Endothelial cell of umbilical vein (primary cell): ENCODE results near the gene SIPA1L3. TPM values are rescaled to one million over a fixed set of nuclear protein-coding genes. Genes with fewer than 3 reads are reported as not detected.

Experiments
- BruUV-seq: library from RNA; stranded (reverse); fragments of 400-500 nt; replicated peaks from 2 replicates; lab custom pipeline; 2021; lab: Mats Ljungman, UMichigan
- CTCF ChIA-PET: fragments of 300-600, 350-600 bp; sonication (Branson Sonifier 250); formaldehyde crosslinking; loops from one replicate; lab custom pipeline; 2021; ENCODE audit warnings: antibody characterized with exemption, inconsistent platforms; lab: Charles Lee
- POLR2A ChIA-PET: fragments of 300-600, 350-600 bp; sonication (Branson Sonifier 250); formaldehyde crosslinking; loops from one replicate; lab custom pipeline; 2021; ENCODE audit warnings: antibody characterized with exemption, inconsistent platforms; lab: Charles Lee
- DNase-seq: peaks from one replicate; pipeline ENCODE4 v3.0.0-alpha.2; 2011; ENCODE audit warnings: low read depth, low spot score
- FAIRE-seq: peaks from 2 replicates; lab custom pipeline; 2011; peaks lifted over from hg19 to GRCh38; lab: Jason Lieb, UNC
- H2AFZ ChIP-seq: 2 replicates; pipeline ENCODE4 v1.6.0; 2012; ENCODE audit warnings: low read depth, low read length, control low read depth, inconsistent platforms
- H3K27ac ChIP-seq: 2 replicates; pipeline ENCODE4 v1.5.1; 2011; ENCODE audit warnings: low read depth, mild to moderate bottlenecking, control low read depth, low read length, moderate library complexity; ENCODE audit not compliant: insufficient read depth
- H3K27me3 ChIP-seq, 2 experiments: 2 replicates each; pipeline versions ENCODE4 v1.6.0 to v1.6.1; 2011; ENCODE audit warnings: low read length in 2 of 2, mixed read lengths in 1 of 2; ENCODE audit not compliant: control insufficient read depth in 2 of 2, insufficient read depth in 2 of 2
- H3K36me3 ChIP-seq, 2 experiments: 2 replicates in 1 of 2; 3 replicates in 1 of 2; pipeline ENCODE4 v1.5.1; 2011; ENCODE audit warnings: low read length in 2 of 2, mild to moderate bottlenecking in 1 of 2, moderate library complexity in 1 of 2; ENCODE audit not compliant: control insufficient read depth in 2 of 2, insufficient read depth in 2 of 2; ENCODE audit errors: extremely low read depth in 1 of 2
- H3K4me1 ChIP-seq: 3 replicates; pipeline ENCODE4 v1.5.1; 2011; ENCODE audit warnings: mild to moderate bottlenecking, low read length; ENCODE audit not compliant: control insufficient read depth, insufficient read depth; ENCODE audit errors: extremely low read depth
- H3K4me2 ChIP-seq: 2 replicates; pipeline ENCODE4 v1.6.1; 2011; ENCODE audit warnings: low read length, control low read depth, mixed read lengths; ENCODE audit not compliant: insufficient read depth
- H3K4me3 ChIP-seq, 3 experiments: fragments of 200-600 bp in 1 of 3; sonication (generic), shearing (Covaris generic) in 1 of 3; replicated peaks in 1 of 3; 2 replicates each; pipeline ENCODE4 v1.5.1; 2011 to 2016; ENCODE audit warnings: control low read depth in 3 of 3, low read length in 3 of 3, mild to moderate bottlenecking in 2 of 3, inconsistent platforms in 1 of 3, low read depth in 1 of 3, moderate library complexity in 1 of 3; ENCODE audit not compliant: insufficient read depth in 1 of 3
- H3K79me2 ChIP-seq: 2 replicates; pipeline ENCODE4 v1.6.0; 2012; ENCODE audit warnings: low read length, inconsistent platforms; ENCODE audit not compliant: control insufficient read depth, insufficient read depth
- H3K9ac ChIP-seq: replicated peaks from 2 replicates; pipeline ENCODE3; 2011; ENCODE audit warnings: low read length, control low read depth; ENCODE audit not compliant: insufficient read depth; ENCODE audit errors: extremely low read depth
- H3K9me1 ChIP-seq: replicated peaks from 3 replicates; pipeline ENCODE4 v1.6.0; 2011; ENCODE audit warnings: mild to moderate bottlenecking, low read length; ENCODE audit not compliant: control insufficient read depth, insufficient read depth; ENCODE audit errors: extremely low read depth
- H3K9me3 ChIP-seq: replicated peaks from 2 replicates; pipeline ENCODE4 v1.5.1; 2012; ENCODE audit warnings: low read length, inconsistent platforms; ENCODE audit not compliant: control insufficient read depth, insufficient read depth
- H4K20me1 ChIP-seq: replicated peaks from 2 replicates; pipeline ENCODE3; 2011; ENCODE audit warnings: mild to moderate bottlenecking, low read length; ENCODE audit not compliant: control insufficient read depth, insufficient read depth; ENCODE audit errors: extremely low read depth
- CTCF ChIP-seq, 2 donors: IDR thresholded peaks; 1 replicate in 1 of 2; 2 replicates in 1 of 2; pipeline ENCODE4 v1.5.1; 2011; ENCODE audit warnings: low read length in 2 of 2, mild to moderate bottlenecking in 2 of 2, moderate library complexity in 2 of 2, control low read depth in 1 of 2, inconsistent platforms in 1 of 2, low read depth in 1 of 2; ENCODE audit not compliant: insufficient read depth in 1 of 2; ENCODE audit errors: extremely low read depth in 1 of 2
- EZH2 ChIP-seq: IDR thresholded peaks from 2 replicates; pipeline ENCODE4 v1.6.1; 2012; ENCODE audit warnings: borderline replicate concordance, low read depth, mild to moderate bottlenecking, moderate library complexity, low read length, inconsistent platforms; ENCODE audit not compliant: severe bottlenecking
- FOS ChIP-seq: IDR thresholded peaks from 2 replicates; pipeline ENCODE4 v1.6.1; 2011; ENCODE audit warnings: mild to moderate bottlenecking, low read length, moderate library complexity, borderline replicate concordance; ENCODE audit not compliant: insufficient read depth
- GATA2 ChIP-seq: IDR thresholded peaks from 2 replicates; pipeline ENCODE4 v1.7.0; 2011; ENCODE audit warnings: low read depth, mild to moderate bottlenecking, moderate library complexity, mixed read lengths, low read length; ENCODE audit not compliant: insufficient read length, insufficient read depth
- JUN ChIP-seq: IDR thresholded peaks from 2 replicates; pipeline ENCODE4 v1.6.1; 2011; ENCODE audit warnings: borderline replicate concordance, low read depth; ENCODE audit not compliant: insufficient read length, insufficient read depth
- MYC ChIP-seq: IDR thresholded peaks from one replicate; pipeline ENCODE4 v1.6.1; 2011; ENCODE audit warnings: mild to moderate bottlenecking, low read depth, low read length
- POLR2A ChIP-seq: IDR thresholded peaks from 2 replicates; pipeline ENCODE4 v1.6.1; 2012; ENCODE audit warnings: low read depth, mild to moderate bottlenecking, control low read depth, low read length
- POLR2AphosphoS5 ChIP-seq: IDR thresholded peaks from 2 replicates; pipeline ENCODE4 v1.6.1; 2012; ENCODE audit warnings: low read depth, mild to moderate bottlenecking, control low read depth, low read length, moderate library complexity; ENCODE audit not compliant: insufficient read depth
- dilution Hi-C: fragments of 300-500 bp; cut with MboI; formaldehyde crosslinking; loops from one replicate; pipeline ENCODE4 v1.15.0; 2019; ENCODE audit warnings: low sequenced_read_pairs; ENCODE audit not compliant: extremely low pct_ligation_motif_present
- intact Hi-C: fragments of 100-400 bp; cut with micrococcal nuclease; formaldehyde crosslinking; loops from one replicate; pipeline ENCODE4 v1.10.0; 2022
- polyA plus RNA-seq, 4 experiments: library from polyadenylated mRNA; depleted of rRNA in 3 of 4; stranded (reverse) in 3 of 4; unstranded in 1 of 4; fragments of >200 nt; gene quantifications; 2 replicates each; pipeline versions ENCODE4 v1.2.1 to v1.2.3, GENCODE V29; 2011 to 2012; ENCODE audit warnings: missing spikeins in 1 of 4
- total RNA-seq: library from RNA; stranded (reverse); gene quantifications from 2 replicates; pipeline ENCODE4 v1.2.3, GENCODE V29; 2021
- TF ChIP-seq, protein P1 (sequence below): IDR thresholded peaks from 2 replicates; pipeline ENCODE4 v1.6.1; 2011; ENCODE audit not compliant: insufficient read depth, insufficient read length

The SIPA1L3 gene
- total and polyA plus RNA-seq, 2 donors (not counting 3 experiments of a cell fraction or from before 2014, with no cell fraction given): 14.2 to 47.2 TPM

GRCh38 chr19:37951816-37952210 is 44.8 kb downstream of the SIPA1L3 start:
- Histone ChIP-seq H3K4me1 (no peaks in the 10 kb centered on the region), H3K9ac (no peak overlapping the region), H3K27me3 (no peaks in the 10 kb centered on the region), H3K4me3 (no peak overlapping the region), H3K36me3 (no peaks in the 10 kb centered on the region), H3K9me1 (no peaks in the 10 kb centered on the region), H2AFZ (no peak overlapping the region), H4K20me1 (no peaks in the 10 kb centered on the region), H3K9me3 (no peaks in the 10 kb centered on the region), H3K79me2 (peaks cover 40% of the 10 kb centered on the region), H3K4me2 (no peak overlapping the region), H3K27ac (no peak overlapping the region)
- ChIA-PET POLR2A (no interaction called here), CTCF (no interaction called here)
- intact Hi-C loops (no loop called here), dilution Hi-C loops (loop anchor here (5.0 kb wide), 1 partner anchor 80 kb away; no protein-coding TSS in a partner anchor)
- FAIRE-seq (no peak), DNase-seq (no peak)
- TF ChIP-seq POLR2A (no peak), CTCF (IDR thresholded peaks at IDR 0.05; ENCODE audit: extremely low read depth in 1 of 2, insufficient read depth in 1 of 2, low read depth in 1 of 2, low read length in 2 of 2) (no peak), POLR2AphosphoS5 (no peak), GATA2 (no peak), EZH2 (no peak), MYC (no peak), JUN (no peak), FOS (no peak)
- TF ChIP-seq, protein P1, sequence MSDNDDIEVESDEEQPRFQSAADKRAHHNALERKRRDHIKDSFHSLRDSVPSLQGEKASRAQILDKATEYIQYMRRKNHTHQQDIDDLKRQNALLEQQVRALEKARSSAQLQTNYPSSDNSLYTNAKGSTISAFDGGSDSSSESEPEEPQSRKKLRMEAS: no peak
- BruUV-seq: no TSS peak
